HepG2 (cell line): ENCODE measurements around the gene RAB17. TPM values are rescaled to one million over a fixed set of nuclear protein-coding genes. Genes with fewer than 3 reads are reported as not detected.

Experiments used
- DMTF1 ChIP-seq: sonication (generic); formaldehyde crosslinking; IDR thresholded peaks from 2 replicates; pipeline ENCODE4 v1.4.0; 2020; ENCODE audit warnings: mild to moderate bottlenecking, missing genetic modification reagents
- NFRKB ChIP-seq: fragments of 450-650 bp; IDR thresholded peaks from 2 replicates; pipeline ENCODE4 v1.6.1; 2017
- NFYC ChIP-seq: IDR thresholded peaks from 2 replicates; pipeline ENCODE4 v1.6.1; 2016; ENCODE audit warnings: missing genetic modification reagents, missing compliant biosample characterization
- RBAK ChIP-seq: sonication (generic); formaldehyde crosslinking; IDR thresholded peaks from 2 replicates; pipeline ENCODE4 v1.5.1; 2020; ENCODE audit warnings: mild to moderate bottlenecking, missing genetic modification reagents
- RXRA ChIP-seq: sonication (generic); formaldehyde crosslinking; IDR thresholded peaks from 2 replicates; pipeline ENCODE4 v1.5.1; 2020; ENCODE audit warnings: missing genetic modification reagents
- ZNF83 ChIP-seq: sonication (generic); formaldehyde crosslinking; IDR thresholded peaks from 2 replicates; pipeline ENCODE4 v1.4.0; 2020; ENCODE audit warnings: missing genetic modification reagents, mild to moderate bottlenecking, borderline replicate concordance
- polyA plus RNA-seq, 8 experiments: library from polyadenylated mRNA; depleted of rRNA in 3 of 8; stranded (reverse) in 7 of 8; unstranded in 1 of 8; fragments of >200 nt; fragmentation: Illumina TruSeq in 4 of 8; extraction: Trizol in 4 of 8; gene quantifications; 2 replicates each; pipeline versions ENCODE4 v1.2.1 to v1.2.3, GENCODE V29; 2011 to 2016; ENCODE audit warnings: low read depth in 4 of 8, missing spikeins in 1 of 8, mixed read lengths in 1 of 8; ENCODE audit not compliant: insufficient read depth in 1 of 8
- total RNA-seq, 5 experiments: library from RNA; depleted of rRNA; stranded (reverse); fragments of >200 nt; fragmentation: Illumina TruSeq; extraction: Trizol; gene quantifications; 2 replicates each; pipeline ENCODE4 v1.2.3, GENCODE V29; 2016; ENCODE audit warnings: low read depth in 1 of 5
- TF ChIP-seq, protein P1 (sequence below): IDR thresholded peaks from 2 replicates; pipeline ENCODE4 v1.6.1; 2016; ENCODE audit warnings: control low read depth
- TF ChIP-seq, protein P2 (sequence below): sonication (generic); formaldehyde crosslinking; IDR thresholded peaks from 2 replicates; pipeline ENCODE4 v1.4.0; 2020; ENCODE audit warnings: mild to moderate bottlenecking, missing genetic modification reagents
- TF ChIP-seq, protein P3 (sequence below): sonication (generic); formaldehyde crosslinking; IDR thresholded peaks from 2 replicates; pipeline ENCODE4 v1.4.0; 2020; ENCODE audit warnings: missing genetic modification reagents, borderline replicate concordance

RAB17 gene
- total and polyA plus RNA-seq, 2 of the 13 experiments (the other 11 are each of a cell fraction or from before 2014, with no cell fraction given) = 68.0 to 124 TPM

DNA sequence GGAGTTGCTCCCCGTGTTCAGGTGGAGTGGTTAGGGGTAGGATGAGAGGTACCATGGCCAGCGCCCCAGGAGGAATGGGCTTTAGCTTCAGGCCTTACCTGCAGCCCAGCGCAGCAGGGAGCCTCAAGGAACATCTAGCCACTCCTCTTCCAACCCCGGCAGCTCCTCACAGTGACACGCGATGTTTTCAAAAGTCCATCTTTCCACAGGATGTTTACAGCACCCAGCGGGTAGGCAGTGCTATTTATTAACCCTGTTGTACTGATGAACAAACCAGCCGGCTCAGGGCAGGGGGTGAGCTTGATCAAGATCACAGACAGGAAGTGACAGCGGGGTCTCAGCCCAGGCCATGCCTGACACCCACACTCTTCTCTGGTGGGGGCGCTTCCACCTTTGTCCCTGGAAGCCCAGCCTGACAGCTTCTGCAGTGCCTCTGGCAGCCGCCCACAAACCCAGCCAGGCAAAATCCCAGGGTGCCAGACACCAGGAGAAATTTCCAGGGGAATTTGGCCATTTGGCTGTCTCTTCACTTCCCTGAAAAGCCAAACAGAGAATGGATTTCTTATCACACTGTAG, 42.6 kb downstream of the RAB17 start (continued):
- TF ChIP-seq ZNF83 (CRISPR knock-in tag) = no peak
- TF ChIP-seq, protein P1, sequence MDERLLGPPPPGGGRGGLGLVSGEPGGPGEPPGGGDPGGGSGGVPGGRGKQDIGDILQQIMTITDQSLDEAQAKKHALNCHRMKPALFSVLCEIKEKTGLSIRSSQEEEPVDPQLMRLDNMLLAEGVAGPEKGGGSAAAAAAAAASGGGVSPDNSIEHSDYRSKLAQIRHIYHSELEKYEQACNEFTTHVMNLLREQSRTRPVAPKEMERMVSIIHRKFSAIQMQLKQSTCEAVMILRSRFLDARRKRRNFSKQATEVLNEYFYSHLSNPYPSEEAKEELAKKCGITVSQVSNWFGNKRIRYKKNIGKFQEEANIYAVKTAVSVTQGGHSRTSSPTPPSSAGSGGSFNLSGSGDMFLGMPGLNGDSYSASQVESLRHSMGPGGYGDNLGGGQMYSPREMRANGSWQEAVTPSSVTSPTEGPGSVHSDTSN = no peak
- no peak for TF ChIP-seq DMTF1 (CRISPR knock-in tag)
- no peak for TF ChIP-seq NFYC (CRISPR knock-in tag)
- no peak for TF ChIP-seq NFRKB
- TF ChIP-seq, protein P2, sequence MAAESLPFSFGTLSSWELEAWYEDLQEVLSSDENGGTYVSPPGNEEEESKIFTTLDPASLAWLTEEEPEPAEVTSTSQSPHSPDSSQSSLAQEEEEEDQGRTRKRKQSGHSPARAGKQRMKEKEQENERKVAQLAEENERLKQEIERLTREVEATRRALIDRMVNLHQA (CRISPR knock-in tag) = no peak
- TF ChIP-seq, protein P3, sequence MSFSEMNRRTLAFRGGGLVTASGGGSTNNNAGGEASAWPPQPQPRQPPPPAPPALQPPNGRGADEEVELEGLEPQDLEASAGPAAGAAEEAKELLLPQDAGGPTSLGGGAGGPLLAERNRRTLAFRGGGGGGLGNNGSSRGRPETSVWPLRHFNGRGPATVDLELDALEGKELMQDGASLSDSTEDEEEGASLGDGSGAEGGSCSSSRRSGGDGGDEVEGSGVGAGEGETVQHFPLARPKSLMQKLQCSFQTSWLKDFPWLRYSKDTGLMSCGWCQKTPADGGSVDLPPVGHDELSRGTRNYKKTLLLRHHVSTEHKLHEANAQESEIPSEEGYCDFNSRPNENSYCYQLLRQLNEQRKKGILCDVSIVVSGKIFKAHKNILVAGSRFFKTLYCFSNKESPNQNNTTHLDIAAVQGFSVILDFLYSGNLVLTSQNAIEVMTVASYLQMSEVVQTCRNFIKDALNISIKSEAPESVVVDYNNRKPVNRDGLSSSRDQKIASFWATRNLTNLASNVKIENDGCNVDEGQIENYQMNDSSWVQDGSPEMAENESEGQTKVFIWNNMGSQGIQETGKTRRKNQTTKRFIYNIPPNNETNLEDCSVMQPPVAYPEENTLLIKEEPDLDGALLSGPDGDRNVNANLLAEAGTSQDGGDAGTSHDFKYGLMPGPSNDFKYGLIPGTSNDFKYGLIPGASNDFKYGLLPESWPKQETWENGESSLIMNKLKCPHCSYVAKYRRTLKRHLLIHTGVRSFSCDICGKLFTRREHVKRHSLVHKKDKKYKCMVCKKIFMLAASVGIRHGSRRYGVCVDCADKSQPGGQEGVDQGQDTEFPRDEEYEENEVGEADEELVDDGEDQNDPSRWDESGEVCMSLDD (CRISPR knock-in tag) = no peak
- no peak for TF ChIP-seq RXRA (CRISPR knock-in tag)
- no peak for TF ChIP-seq RBAK (CRISPR knock-in tag)
